Skin of body (tissue), 2 donors: ENCODE results near the gene XRCC3. TPM values are rescaled to one million over a fixed set of nuclear protein-coding genes. Genes with fewer than 3 reads are reported as not detected.

ENCODE experiments used
- DNase-seq: peaks from one replicate; lab custom pipeline; 2025; lab: John Stamatoyannopoulos, UW
- total RNA-seq: library from RNA; depleted of rRNA; stranded (reverse); fragments of >200 nt; gene quantifications from one replicate; pipeline ENCODE4 v1.2.3, GENCODE V29; 2014

Gene XRCC3
- total RNA-seq, 1 donor from 2014 or later: 6.7 TPM

DNA sequence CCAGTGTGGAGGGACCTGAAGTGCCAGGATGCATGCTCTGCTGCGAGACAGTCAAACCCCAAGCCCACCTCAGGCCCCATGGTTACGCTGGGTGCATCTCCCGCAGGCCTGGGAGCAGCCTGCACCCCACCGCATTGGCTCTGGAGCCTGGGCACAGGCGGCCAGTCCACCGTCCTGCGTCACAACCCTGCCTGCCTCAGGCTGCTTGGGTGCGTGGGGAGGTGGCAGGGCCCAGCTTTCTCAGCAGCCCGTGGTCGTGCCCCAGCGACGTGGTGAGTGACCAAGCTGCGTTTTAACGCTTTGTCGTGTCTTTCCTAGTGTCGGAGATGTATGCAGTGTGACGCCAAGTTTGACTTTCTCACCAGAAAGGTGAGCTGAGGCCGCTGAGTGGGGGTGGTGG is 11.2 kb upstream of the XRCC3 start:
- no peak for DNase-seq

GRCh38 chr14:103725739-103726395 is 10.6 kb upstream of the XRCC3 start:
- DNase-seq: no peak

GRCh38 chr14:103725001-103725682 is 9.9 kb upstream of the XRCC3 start:
- DNase-seq: no peak

GRCh38 chr14:103724116-103724515 is 8.9 kb upstream of the XRCC3 start:
- no peak for DNase-seq

GRCh38 chr14:103723748-103724081 is 8.5 kb upstream of the XRCC3 start:
- DNase-seq: no peak

DNA sequence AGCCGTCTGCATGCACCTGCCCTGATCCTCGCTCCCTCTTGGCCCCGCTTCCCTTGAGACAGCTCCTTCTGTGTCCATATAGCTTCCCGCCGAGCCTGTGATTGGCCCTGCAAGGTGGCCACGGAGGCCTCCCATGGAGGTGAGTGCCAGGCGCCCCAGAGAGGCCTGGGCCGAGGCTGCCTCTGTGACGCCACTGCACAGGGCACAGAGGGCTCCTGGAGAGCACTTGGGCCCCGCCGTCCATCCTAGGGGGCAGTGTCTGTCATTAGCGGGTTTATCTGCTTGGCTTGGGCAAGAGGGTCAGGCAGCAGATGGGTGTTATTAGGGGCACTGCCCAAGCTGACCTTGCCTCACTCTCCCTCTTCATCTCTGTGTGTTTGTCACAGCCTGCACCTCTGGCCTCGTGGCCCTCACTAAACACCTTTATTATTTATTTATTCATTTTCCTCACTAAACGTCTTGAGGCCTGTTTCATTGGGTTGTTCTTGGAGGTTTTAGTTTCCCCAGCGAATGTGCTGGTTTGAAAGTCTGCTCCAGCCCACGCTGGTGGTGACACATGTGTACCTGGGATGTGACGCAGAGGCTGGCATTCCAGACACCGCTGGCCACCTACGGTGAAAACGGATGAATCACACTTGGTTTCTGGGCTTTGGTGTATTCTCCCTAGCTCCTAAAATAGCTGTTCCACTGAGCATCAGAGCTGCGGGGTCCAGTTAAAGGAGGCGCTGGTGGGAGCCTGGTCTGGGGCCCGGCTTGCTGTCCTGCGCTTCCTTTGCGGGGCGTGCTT is 6.3 kb upstream of the XRCC3 start:
- no peak for DNase-seq

DNA sequence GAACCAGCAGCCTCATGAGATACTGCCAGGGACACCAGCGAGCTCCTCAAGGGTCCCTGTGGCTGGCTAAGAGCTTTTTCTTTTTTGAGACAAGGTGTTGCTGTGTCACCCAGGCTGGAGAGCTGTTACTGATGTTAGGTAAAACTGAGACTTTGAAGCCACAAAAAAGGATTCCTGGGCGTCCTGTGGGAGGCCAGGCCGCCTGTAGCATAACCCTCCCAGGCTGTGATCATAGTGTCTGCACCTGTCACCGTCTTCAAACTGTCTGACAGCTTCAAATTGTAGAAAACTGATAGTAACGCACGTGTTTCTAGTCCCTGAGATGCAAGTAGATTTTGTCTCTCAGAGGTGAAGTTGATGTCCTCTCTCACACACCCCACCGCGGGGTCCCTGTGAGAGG is 4.5 kb upstream of the XRCC3 start:
- no peak for DNase-seq

DNA sequence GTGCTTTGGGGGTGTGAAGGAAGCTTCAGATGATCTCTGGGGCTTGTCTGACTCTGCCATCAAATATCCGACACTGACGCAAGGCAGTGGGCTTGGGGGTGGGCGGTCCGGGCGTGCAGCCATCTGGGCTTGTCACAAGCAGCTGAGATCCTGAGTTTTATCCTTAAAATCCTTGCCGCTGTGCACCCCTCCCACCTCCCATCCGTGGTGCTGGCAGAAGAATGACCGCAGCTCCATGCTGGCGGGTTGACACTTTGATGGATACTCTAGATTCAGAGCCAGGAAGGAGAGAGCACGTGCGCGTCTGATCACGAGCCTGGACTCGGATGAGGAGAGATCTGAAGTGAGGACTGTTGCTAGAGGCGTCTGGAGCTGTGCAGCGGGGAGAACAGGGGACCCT is 3.3 kb upstream of the XRCC3 start:
- DNase-seq: no peak

DNA sequence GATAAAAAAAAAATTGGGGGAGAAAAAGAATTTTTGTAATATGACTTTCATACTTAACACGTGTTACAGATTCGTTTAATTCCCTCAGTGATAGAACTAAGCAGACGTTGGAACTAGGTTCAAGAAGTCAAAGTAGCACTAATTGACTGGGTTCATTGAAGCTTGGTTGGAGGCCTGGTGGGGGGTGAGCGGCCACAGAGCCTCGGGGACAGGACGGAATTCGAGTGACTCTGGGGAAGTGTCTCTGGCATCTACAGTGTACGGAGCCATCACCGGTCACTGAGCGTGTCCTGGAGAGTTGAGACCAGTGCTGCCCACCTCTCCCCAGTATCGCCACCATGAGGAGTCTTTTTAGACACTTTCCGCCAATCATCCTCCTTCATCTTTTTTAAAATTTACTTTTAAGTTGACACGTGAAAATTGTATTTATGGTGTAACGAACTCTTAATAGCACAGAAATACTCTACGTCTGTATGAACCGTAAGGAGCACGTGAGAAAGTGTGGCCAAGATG is 1.7 kb upstream of the XRCC3 start:
- no peak for DNase-seq

GRCh38 chr14:103716091-103716801 is 995 bp upstream of the XRCC3 start:
- no peak for DNase-seq

DNA sequence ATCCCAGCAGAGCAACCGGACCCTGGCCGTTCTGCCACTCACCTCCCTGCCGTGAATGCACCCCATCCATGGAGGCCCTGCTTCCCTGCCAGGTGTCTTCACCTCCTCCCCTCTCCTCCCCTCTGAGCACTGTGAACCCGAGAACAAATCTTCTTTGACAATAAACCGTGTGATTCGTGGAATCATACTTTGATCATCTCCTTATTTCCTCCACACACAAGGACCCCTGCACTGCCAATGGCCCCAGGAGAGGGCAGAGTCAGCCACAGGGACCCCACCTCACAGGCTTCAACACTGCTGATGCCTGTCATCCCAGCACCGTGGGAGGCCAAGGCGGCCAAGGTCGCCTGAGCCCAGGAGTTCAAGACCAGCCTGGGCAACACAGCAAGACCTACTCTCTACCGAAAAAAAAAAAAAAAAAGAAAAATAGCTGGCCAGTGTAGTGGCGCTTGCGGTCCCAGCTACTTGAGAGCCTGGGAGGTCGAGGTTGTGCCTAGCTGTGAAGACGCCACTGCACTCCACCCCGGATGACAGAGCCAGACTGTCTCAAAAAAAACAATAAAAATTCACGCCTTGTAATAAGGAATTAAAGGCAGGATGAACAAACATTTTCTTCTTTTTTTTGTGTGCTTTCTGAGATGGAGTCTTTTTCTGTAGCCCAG is 1.1 kb downstream of the XRCC3 start:
- DNase-seq: no peak

GRCh38 chr14:103713304-103714062 is 1.8 kb downstream of the XRCC3 start:
- DNase-seq: no peak

GRCh38 chr14:103712633-103713247 is 2.5 kb downstream of the XRCC3 start:
- no peak for DNase-seq

DNA sequence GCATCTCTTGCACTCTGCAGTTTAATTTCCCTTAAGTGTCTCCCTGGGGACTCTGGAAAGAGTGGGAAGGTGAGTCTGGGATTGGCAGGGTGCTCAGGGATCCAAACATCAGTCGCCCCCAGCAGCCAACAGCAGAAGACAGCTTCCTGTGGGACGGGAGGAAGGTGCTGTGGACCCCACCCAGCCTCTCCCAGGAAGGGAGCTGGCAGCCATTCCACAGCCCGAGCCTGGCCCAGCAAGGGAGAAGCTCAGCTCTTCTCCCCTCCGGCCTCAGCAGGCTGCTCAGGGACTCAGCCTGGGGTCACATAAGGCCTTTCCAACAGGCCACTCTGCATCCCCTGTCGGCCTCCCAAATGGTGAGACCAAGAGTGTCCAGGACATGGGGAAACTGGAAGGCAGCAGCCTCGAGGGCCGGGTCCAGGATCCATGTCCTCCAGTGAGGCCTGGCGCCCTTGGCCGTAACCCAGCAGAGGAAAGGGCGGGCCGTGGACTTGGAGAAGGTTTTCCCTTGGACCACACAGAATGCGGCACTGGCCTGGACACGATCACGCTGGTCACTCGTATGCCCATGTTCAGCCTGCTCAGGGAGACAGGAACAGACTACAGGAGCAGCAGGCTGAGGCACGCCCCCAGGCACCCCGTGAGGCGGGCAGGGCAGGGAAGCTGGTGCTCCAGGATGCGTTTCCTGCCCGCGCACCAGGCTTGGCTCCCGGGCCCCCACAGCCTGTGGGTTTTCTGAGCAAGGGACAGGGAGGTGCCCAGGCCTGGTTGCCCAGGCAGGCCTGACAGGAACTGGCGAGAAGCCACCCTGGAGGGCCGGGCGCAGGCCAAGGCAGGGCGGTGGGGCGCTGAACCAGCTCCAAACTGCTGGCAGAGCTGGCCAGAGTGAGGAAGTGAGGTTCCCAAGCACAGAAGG is 3.5 kb downstream of the XRCC3 start:
- no peak for DNase-seq

- DNase-seq: no peak
These were observed 4.4 kb downstream of the XRCC3 start for GRCh38 chr14:103710771-103711377.

GRCh38 chr14:103709814-103710213 is 5.4 kb downstream of the XRCC3 start:
- DNase-seq: no peak

DNA sequence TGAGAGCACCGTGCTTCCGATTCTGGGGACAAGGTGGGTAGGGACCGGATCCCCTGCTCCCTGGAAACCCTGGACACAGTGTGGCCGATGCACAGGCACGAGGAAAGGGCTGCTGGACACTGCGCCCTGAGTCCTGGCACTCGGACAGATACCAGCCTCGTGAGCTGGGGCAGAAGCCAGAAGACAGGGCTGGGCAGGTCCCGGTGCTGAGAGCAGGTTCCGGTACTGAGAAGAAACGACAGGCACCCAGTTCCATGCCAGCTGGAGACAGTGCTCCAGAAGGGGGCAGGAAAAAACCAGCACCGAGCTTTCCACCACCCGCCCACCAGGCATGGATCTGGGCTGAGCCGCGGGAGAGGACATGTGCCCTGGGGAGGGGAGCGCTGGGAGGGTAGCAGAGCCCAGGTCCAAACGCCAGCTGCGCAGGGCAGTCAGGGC is 6.5 kb downstream of the XRCC3 start:
- DNase-seq: no peak
